HK-2 (cell line): ENCODE measurements around the gene SLC66A3.

Experiments used
- DNase-seq: peaks from one replicate; pipeline ENCODE4 v3.0.0-alpha.2; 2018; ENCODE audit not compliant: unreplicated experiment

Gene SLC66A3

GRCh38 chr2:11213975-11214374 lies 58.7 kb downstream of the SLC66A3 start:
- DNase-seq: no peak

GRCh38 chr2:11214770-11215169 lies 59.5 kb downstream of the SLC66A3 start:
- no peak for DNase-seq

DNA sequence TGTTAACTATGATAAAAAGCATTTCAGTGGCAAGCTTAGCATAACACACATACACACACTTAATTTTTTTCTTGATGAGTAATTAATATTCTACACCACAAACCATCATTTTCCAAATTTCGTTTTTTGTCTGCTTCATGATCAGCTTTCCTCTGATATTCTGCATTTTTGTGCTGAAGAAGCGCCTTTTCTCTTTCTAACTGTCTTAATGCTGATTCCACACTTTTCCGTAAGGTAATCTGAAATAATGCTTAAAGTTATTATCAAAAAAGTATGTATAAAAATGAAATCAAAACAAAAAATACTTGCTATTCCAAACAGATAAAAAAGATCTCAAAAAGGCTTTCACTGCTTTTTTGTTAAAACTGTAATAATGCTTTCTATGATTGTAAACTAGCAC lies 60.1 kb downstream of the SLC66A3 start:
- DNase-seq: no peak

GRCh38 chr2:11220445-11220844 lies 65.2 kb downstream of the SLC66A3 start:
- no peak for DNase-seq

DNA sequence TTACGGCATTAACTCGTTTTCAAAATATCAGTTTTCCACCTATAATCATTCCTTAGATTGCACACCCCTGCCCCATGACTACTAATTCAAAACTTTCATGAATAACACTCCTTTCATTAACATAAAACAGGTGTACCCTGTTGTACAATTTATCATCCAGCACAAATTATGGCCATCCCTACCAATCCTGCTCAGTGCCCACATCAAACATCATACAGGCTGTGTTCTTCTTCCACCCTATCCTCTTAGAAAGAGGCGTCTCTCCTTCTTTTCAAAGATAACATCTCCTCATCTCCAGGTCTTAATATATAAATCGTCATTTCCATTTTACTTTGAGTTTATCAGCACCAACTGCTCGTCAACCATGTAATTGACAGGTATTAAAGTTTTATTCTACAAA lies 67.6 kb downstream of the SLC66A3 start:
- no peak for DNase-seq

DNA sequence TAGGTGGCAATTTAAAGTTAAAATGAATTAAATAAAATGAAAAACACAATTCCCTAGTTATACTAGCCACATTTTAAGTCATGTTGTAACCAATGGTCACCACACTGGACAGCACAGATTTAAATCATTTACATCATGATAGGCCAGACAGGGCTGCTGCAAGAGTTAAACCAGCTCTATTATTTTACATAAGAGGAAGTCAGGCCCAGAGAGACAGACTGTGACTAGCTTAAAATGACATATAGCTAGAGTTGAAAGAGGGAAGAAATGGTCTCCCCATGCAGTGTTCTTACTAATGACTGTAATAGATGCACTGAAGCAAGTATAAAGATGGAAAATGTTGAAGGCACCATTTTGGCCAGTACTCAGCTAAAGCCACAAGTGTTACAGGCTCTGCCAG lies 69.6 kb downstream of the SLC66A3 start:
- no peak for DNase-seq

- DNase-seq: no peak
Measured at GRCh38 chr2:11227595-11227994, 72.3 kb downstream of the SLC66A3 start.
